ENCODE results near the gene NUAK2. TPM values are rescaled to one million over a fixed set of nuclear protein-coding genes. Genes with fewer than 3 reads are reported as not detected.
A peak's percentile ranks its signal among the peaks of the same experiment; 100 is the strongest.

The NUAK2 gene
- total and polyA plus RNA-seq, 2 of the 4 experiments (the other 2 are of a cell fraction), result 7.2 to 17.6 TPM

DNA sequence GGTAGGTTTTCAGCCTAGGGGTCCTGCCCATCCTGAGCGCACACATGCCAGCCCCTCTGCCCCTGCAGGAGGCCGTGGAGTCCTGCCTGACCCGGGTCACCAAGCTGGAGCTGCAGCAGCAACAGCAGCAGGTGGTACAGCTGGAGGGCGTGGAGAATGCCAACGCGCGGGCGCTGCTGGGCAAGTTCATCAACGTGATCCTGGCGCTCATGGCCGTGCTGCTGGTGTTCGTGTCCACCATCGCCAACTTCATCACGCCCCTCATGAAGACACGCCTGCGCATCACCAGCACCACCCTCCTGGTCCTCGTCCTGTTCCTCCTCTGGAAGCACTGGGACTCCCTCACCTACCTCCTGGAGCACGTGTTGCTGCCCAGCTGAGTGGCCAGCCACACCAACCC is 49.8 kb downstream of the NUAK2 start:
- intact Hi-C loops (cut with micrococcal nuclease), result loop anchor here (5.0 kb wide), 1 partner anchor 161 kb away; no protein-coding TSS in a partner anchor
- Histone ChIP-seq H2BK5ac (ENCODE audit: low read depth, low read length, poor library complexity, severe bottlenecking) (no peak overlapping the region), H3K18ac (ENCODE audit: low read depth, low read length) (no peak overlapping the region), H4K20me1 (ENCODE audit: insufficient read depth, low read length) (no peaks in the 10 kb centered on the region), H3K4ac (ENCODE audit: low read depth, low read length) (no peak overlapping the region), H3K9ac (ENCODE audit: low read depth, low read length) (no peak overlapping the region), H2AK9ac (replicated peaks; ENCODE audit: low read depth, low read length, poor library complexity) (no peak overlapping the region), H2BK120ac (ENCODE audit: low read depth, low read length) (no peak overlapping the region), H2BK15ac (ENCODE audit: low read depth, low read length) (no peak overlapping the region), H3K79me1 (ENCODE audit: low read depth in 1 of 2, low read length in 2 of 2) (peaks cover 3% of the 10 kb centered on the region in 2 experiments; a peak in 2 of 4 replicates), H3K4me2 (ENCODE audit: low read depth, low read length) (no peak overlapping the region), H3K14ac (replicated peaks; ENCODE audit: low read depth, low read length) (no peak overlapping the region), H3K56ac (ENCODE audit: extremely low read depth, insufficient read depth, low read length) (no peak overlapping the region), H3K4me3 (ENCODE audit: insufficient read depth, low read depth, low read length) (no peak overlapping the region), H3K9me3 (ENCODE audit: control insufficient read depth, insufficient read depth, low read length) (no peaks in the 10 kb centered on the region), H2AK5ac (ENCODE audit: low read depth, low read length) (peak overlapping the region; percentile 10; the same call in 1 of the 2 replicates), H2AFZ (replicated peaks; ENCODE audit: low read length, poor library complexity) (no peak overlapping the region), H4K5ac (ENCODE audit: low read depth, low read length) (no peak overlapping the region), H4K8ac (ENCODE audit: low read depth in 2 of 2, low read length in 2 of 2) (no peak overlapping the region), H3K9me1 (ENCODE audit: insufficient read depth, low read length) (peaks cover 11% of the 10 kb centered on the region), H3K27me3 (ENCODE audit: control insufficient read depth, insufficient read depth, low read length) (no peaks in the 10 kb centered on the region), H3K23ac (ENCODE audit: low read depth, low read length) (no peak overlapping the region), H3K4me1 (ENCODE audit: control insufficient read depth, insufficient read depth, low read length) (peaks cover 15% of the 10 kb centered on the region), H3K27ac (ENCODE audit: insufficient read depth, low read length) (no peak overlapping the region), H3K36me3 (ENCODE audit: control insufficient read depth, insufficient read depth, low read length) (peaks cover 2% of the 10 kb centered on the region; the same call in 1 of the 2 replicates), H2BK20ac (ENCODE audit: low read depth, low read length) (no peak overlapping the region), H4K91ac (ENCODE audit: insufficient read depth, low read depth, low read length) (no peak overlapping the region)
- DNase-seq, result no peak
- POLR2A ChIA-PET (ENCODE audit: unreplicated experiment), result no interaction called here
- in situ Hi-C loops (cut with MboI; ENCODE audit: low sequenced_read_pairs), result loop anchor here (10.0 to 25.0 kb wide), 2 partner anchors 213 to 459 kb away; no protein-coding TSS in a partner anchor
- WGBS, 2 experiments (ENCODE audit: extremely low coverage in 2 of 2, insufficient read length in 1 of 2), result 98% methylated on average over 9 of the region's 18 CpGs; no CpG with 5 or more reads in 1 of the 2 experiments
- BruUV-seq (replicated peaks), result no TSS peak
- CTCF ChIA-PET, result interaction anchor here (0.6 to 3.5 kb wide), 10 partner anchors 9 to 214 kb away, joined by 3 to 35 read pairs (median 4); no protein-coding TSS in a partner anchor
- ATAC-seq (ENCODE audit: low read depth), result no peak
- TF ChIP-seq, protein P1, sequence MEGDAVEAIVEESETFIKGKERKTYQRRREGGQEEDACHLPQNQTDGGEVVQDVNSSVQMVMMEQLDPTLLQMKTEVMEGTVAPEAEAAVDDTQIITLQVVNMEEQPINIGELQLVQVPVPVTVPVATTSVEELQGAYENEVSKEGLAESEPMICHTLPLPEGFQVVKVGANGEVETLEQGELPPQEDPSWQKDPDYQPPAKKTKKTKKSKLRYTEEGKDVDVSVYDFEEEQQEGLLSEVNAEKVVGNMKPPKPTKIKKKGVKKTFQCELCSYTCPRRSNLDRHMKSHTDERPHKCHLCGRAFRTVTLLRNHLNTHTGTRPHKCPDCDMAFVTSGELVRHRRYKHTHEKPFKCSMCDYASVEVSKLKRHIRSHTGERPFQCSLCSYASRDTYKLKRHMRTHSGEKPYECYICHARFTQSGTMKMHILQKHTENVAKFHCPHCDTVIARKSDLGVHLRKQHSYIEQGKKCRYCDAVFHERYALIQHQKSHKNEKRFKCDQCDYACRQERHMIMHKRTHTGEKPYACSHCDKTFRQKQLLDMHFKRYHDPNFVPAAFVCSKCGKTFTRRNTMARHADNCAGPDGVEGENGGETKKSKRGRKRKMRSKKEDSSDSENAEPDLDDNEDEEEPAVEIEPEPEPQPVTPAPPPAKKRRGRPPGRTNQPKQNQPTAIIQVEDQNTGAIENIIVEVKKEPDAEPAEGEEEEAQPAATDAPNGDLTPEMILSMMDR (conservative IDR thresholded peaks at IDR 0.05; ENCODE audit: low read depth, low read length), result no peak
- no peak for TF ChIP-seq RFX5 (IDR thresholded peaks at IDR 0.05; ENCODE audit: low read depth, low read length)
- no peak for TF ChIP-seq CEBPB (IDR thresholded peaks at IDR 0.05; ENCODE audit: low read depth, low read length)
- dilution Hi-C loops (cut with HindIII; ENCODE audit: low sequenced_read_pairs, unreplicated experiment), result no loop called here
